Stimulated activated CD4-positive, alpha-beta T cell treated with anti-CD3 and anti-CD28 coated beads, Interleukin-12 subunit alpha, Interleukin-12 subunit beta, amount 100 ng/mL, for 4 hours (primary cell): ENCODE results near the gene ADRA2B.
"Not testable (repeated sequence)": the region's sequence is repeated elsewhere in the genome, so short reads cannot be mapped to it uniquely, and the experiment has no call there.

Source experiments
- DNase-seq: peaks from one replicate; pipeline ENCODE4 v3.0.0-alpha.2; 2020

ADRA2B gene

GRCh38 chr2:96084858-96085518, 31.4 kb downstream of the ADRA2B start:
- DNase-seq = not testable (repeated sequence)

GRCh38 chr2:96083989-96084857, 32.1 kb downstream of the ADRA2B start:
- DNase-seq = no peak

GRCh38 chr2:96083064-96083939, 33.1 kb downstream of the ADRA2B start:
- DNase-seq = no peak

- no peak for DNase-seq
Measured at GRCh38 chr2:96082211-96083063, 33.9 kb downstream of the ADRA2B start.

- no peak for DNase-seq
Measured at GRCh38 chr2:96081042-96081441, 35.3 kb downstream of the ADRA2B start.

GRCh38 chr2:96075199-96075771, 41.1 kb downstream of the ADRA2B start:
- DNase-seq = no peak

- DNase-seq = no peak
Measured at GRCh38 chr2:96074156-96074555, 42.2 kb downstream of the ADRA2B start.

GRCh38 chr2:96073170-96073775, 43.1 kb downstream of the ADRA2B start:
- DNase-seq = no peak

GRCh38 chr2:96072746-96073145, 43.6 kb downstream of the ADRA2B start:
- no peak for DNase-seq

GRCh38 chr2:96071977-96072491, 44.3 kb downstream of the ADRA2B start:
- DNase-seq = not testable (repeated sequence)

GRCh38 chr2:96071087-96071976, 45.0 kb downstream of the ADRA2B start:
- not testable (repeated sequence) for DNase-seq

- not testable (repeated sequence) for DNase-seq
Measured at GRCh38 chr2:96070351-96070750, 46.0 kb downstream of the ADRA2B start.

GRCh38 chr2:96069878-96070277, 46.5 kb downstream of the ADRA2B start:
- not testable (repeated sequence) for DNase-seq

- DNase-seq = not testable (repeated sequence)
Measured at GRCh38 chr2:96067902-96068581, 48.3 kb downstream of the ADRA2B start.

- DNase-seq = not testable (repeated sequence)
Measured at GRCh38 chr2:96067098-96067660, 49.2 kb downstream of the ADRA2B start.

- DNase-seq = not testable (repeated sequence)
Measured at GRCh38 chr2:96066511-96066910, 49.9 kb downstream of the ADRA2B start.

- not testable (repeated sequence) for DNase-seq
Measured at GRCh38 chr2:96065954-96066353, 50.4 kb downstream of the ADRA2B start.

GRCh38 chr2:96065381-96065930, 50.9 kb downstream of the ADRA2B start:
- DNase-seq = no peak

- DNase-seq = not testable (repeated sequence)
Measured at GRCh38 chr2:96064760-96065159, 51.6 kb downstream of the ADRA2B start.
